H1 (cell line): Measurements from ENCODE around the gene MYO16. TPM values are rescaled to one million over a fixed set of nuclear protein-coding genes. Genes with fewer than 3 reads are reported as not detected.
"Not testable (repeated sequence)": the region's sequence is repeated elsewhere in the genome, so short reads cannot be mapped to it uniquely, and the experiment has no call there.

Experiments used
- CTCF ChIA-PET: fragments of 300-600 bp; sonication (Branson Sonifier 250); formaldehyde crosslinking; loops from one replicate; lab custom pipeline; 2021; ENCODE audit not compliant: partially characterized antibody; lab: Charles Lee
- POLR2A ChIA-PET: fragments of 300-600 bp; sonication (Branson Sonifier 250); formaldehyde crosslinking; loops from one replicate; lab custom pipeline; 2021; ENCODE audit warnings: inconsistent platforms; ENCODE audit not compliant: partially characterized antibody; lab: Charles Lee
- DNase-seq, 2 experiments: peaks; one replicate each; pipeline versions ENCODE4 v3.0.0 to v3.0.0-alpha.2; 2010 to 2022; ENCODE audit warnings: low spot score in 2 of 2, low read depth in 1 of 2, mixed read lengths in 1 of 2
- FAIRE-seq: peaks from 2 replicates; lab custom pipeline; 2011; peaks lifted over from hg19 to GRCh38; lab: Jason Lieb, UNC
- H2AFZ ChIP-seq: 2 replicates; pipeline ENCODE4 v1.8.1; 2012; ENCODE audit warnings: low read length, inconsistent platforms
- H2AK5ac ChIP-seq: 2 replicates; pipeline ENCODE4 v1.6.1; 2013; ENCODE audit warnings: low read depth, low read length
- H2BK120ac ChIP-seq: replicated peaks from 2 replicates; pipeline ENCODE3; 2013; ENCODE audit warnings: low read depth, low read length, inconsistent platforms
- H2BK12ac ChIP-seq: 2 replicates; pipeline ENCODE4 v1.6.1; 2013; ENCODE audit warnings: low read depth, low read length
- H2BK15ac ChIP-seq: 2 replicates; pipeline ENCODE4 v1.6.1; 2013; ENCODE audit warnings: low read length
- H2BK20ac ChIP-seq: 2 replicates; pipeline ENCODE4 v1.6.1; 2013; ENCODE audit warnings: low read length
- H2BK5ac ChIP-seq: 2 replicates; pipeline ENCODE4 v1.6.1; 2013; ENCODE audit warnings: low read depth, low read length
- H3K14ac ChIP-seq: 2 replicates; pipeline ENCODE4 v1.6.1; 2013; ENCODE audit warnings: inconsistent platforms; ENCODE audit not compliant: insufficient read length
- H3K18ac ChIP-seq: 2 replicates; pipeline ENCODE4 v1.6.1; 2013; ENCODE audit warnings: low read length; ENCODE audit errors: extremely low read depth
- H3K23ac ChIP-seq: 2 replicates; pipeline ENCODE4 v1.6.1; 2013; ENCODE audit warnings: inconsistent platforms; ENCODE audit not compliant: insufficient read length
- H3K23me2 ChIP-seq: 2 replicates; pipeline ENCODE4 v1.6.1; 2013; ENCODE audit warnings: low read depth, low read length
- H3K27ac ChIP-seq: 2 replicates; pipeline ENCODE4 v1.6.1; 2011; ENCODE audit warnings: low read depth, low read length, inconsistent platforms
- H3K27me3 ChIP-seq, 4 experiments: replicated peaks in 1 of 4; 1 replicate in 1 of 4; 2 replicates in 3 of 4; pipeline versions ENCODE4 v1.6.1 to v1.8.1; 2011 to 2013; ENCODE audit warnings: low read length in 3 of 4, mild to moderate bottlenecking in 3 of 4, inconsistent platforms in 2 of 4, mixed read lengths in 2 of 4, moderate library complexity in 1 of 4; ENCODE audit not compliant: control insufficient read depth in 3 of 4, insufficient read depth in 3 of 4; ENCODE audit errors: extremely low read depth in 1 of 4
- H3K36me3 ChIP-seq, 4 experiments: 2 replicates each; pipeline versions ENCODE4 v1.6.1 to v1.8.1; 2011 to 2013; ENCODE audit warnings: mild to moderate bottlenecking in 4 of 4, low read length in 3 of 4, moderate library complexity in 2 of 4, control low read depth in 1 of 4, inconsistent platforms in 1 of 4; ENCODE audit not compliant: insufficient read depth in 4 of 4, control insufficient read depth in 2 of 4
- H3K4ac ChIP-seq: replicated peaks from 2 replicates; pipeline ENCODE3; 2013; ENCODE audit warnings: low read length, low read depth, mixed read lengths, inconsistent platforms; ENCODE audit not compliant: insufficient read length
- H3K4me1 ChIP-seq, 4 experiments: replicated peaks in 1 of 4; 1 replicate in 1 of 4; 2 replicates in 3 of 4; pipeline versions ENCODE4 v1.6.1 to v1.8.1; 2011 to 2013; ENCODE audit warnings: low read length in 3 of 4, inconsistent platforms in 2 of 4, mixed read lengths in 1 of 4; ENCODE audit not compliant: insufficient read depth in 4 of 4, control insufficient read depth in 3 of 4
- H3K4me2 ChIP-seq, 2 experiments: 2 replicates each; pipeline versions ENCODE4 v1.6.1 to v1.8.1; 2011 to 2013; ENCODE audit warnings: low read depth in 2 of 2, low read length in 2 of 2, control low read depth in 1 of 2, inconsistent platforms in 1 of 2, mild to moderate bottlenecking in 1 of 2; ENCODE audit not compliant: insufficient read depth in 1 of 2
- H3K4me3 ChIP-seq, 4 experiments: fragments of 200-600, 300-600 bp in 1 of 4; sonication (generic), shearing (Covaris generic), sonication (Bioruptor Twin) in 1 of 4; 2 replicates each; pipeline versions ENCODE4 v1.5.1 to v1.8.1; 2011 to 2016; ENCODE audit warnings: low read length in 4 of 4, low read depth in 3 of 4, control low read depth in 2 of 4, inconsistent platforms in 2 of 4, mild to moderate bottlenecking in 2 of 4, mixed read lengths in 1 of 4, moderate library complexity in 1 of 4; ENCODE audit not compliant: insufficient read depth in 2 of 4; ENCODE audit errors: extremely low read depth in 1 of 4
- H3K56ac ChIP-seq: replicated peaks from 2 replicates; pipeline ENCODE3; 2013; ENCODE audit warnings: low read depth, mild to moderate bottlenecking, mixed read lengths, low read length, inconsistent platforms; ENCODE audit not compliant: insufficient read length
- H3K79me1 ChIP-seq: 2 replicates; pipeline ENCODE4 v1.6.1; 2013; ENCODE audit warnings: low read depth, low read length, control low read depth
- H3K79me2 ChIP-seq, 2 experiments: 2 replicates each; pipeline versions ENCODE4 v1.6.1 to v1.8.1; 2012 to 2013; ENCODE audit warnings: low read length in 2 of 2, mild to moderate bottlenecking in 2 of 2, inconsistent platforms in 1 of 2; ENCODE audit not compliant: insufficient read depth in 2 of 2, control insufficient read depth in 1 of 2
- H3K9ac ChIP-seq, 4 experiments: replicated peaks in 1 of 4; 1 replicate in 1 of 4; 2 replicates in 3 of 4; pipeline versions ENCODE4 v1.6.1 to v1.8.1; 2011 to 2013; ENCODE audit warnings: low read depth in 3 of 4, low read length in 3 of 4, control low read depth in 2 of 4, mild to moderate bottlenecking in 2 of 4, moderate library complexity in 2 of 4, inconsistent platforms in 1 of 4; ENCODE audit errors: extremely low read depth in 1 of 4
- H3K9me3 ChIP-seq, 2 experiments: 2 replicates each; pipeline versions ENCODE4 v1.6.1 to v1.8.1; 2012 to 2013; ENCODE audit warnings: mild to moderate bottlenecking in 2 of 2, moderate library complexity in 2 of 2, control low read depth in 1 of 2, inconsistent platforms in 1 of 2, low read depth in 1 of 2, low read length in 1 of 2, mixed read lengths in 1 of 2; ENCODE audit not compliant: insufficient read depth in 2 of 2
- H4K20me1 ChIP-seq, 2 experiments: replicated peaks in 1 of 2; 2 replicates each; pipeline versions ENCODE3 to v1.8.1; 2011 to 2013; ENCODE audit warnings: inconsistent platforms in 2 of 2, low read length in 2 of 2, mild to moderate bottlenecking in 1 of 2; ENCODE audit not compliant: insufficient read depth in 2 of 2, control insufficient read depth in 1 of 2
- H4K5ac ChIP-seq: 2 replicates; pipeline ENCODE4 v1.6.1; 2013; ENCODE audit warnings: low read length, low read depth, mixed read lengths, inconsistent platforms; ENCODE audit not compliant: insufficient read length
- H4K8ac ChIP-seq: 2 replicates; pipeline ENCODE4 v1.8.0; 2013; ENCODE audit warnings: mild to moderate bottlenecking, moderate library complexity, low read length, inconsistent platforms; ENCODE audit not compliant: insufficient read depth; ENCODE audit errors: extremely low read depth
- H4K91ac ChIP-seq: replicated peaks from 2 replicates; pipeline ENCODE3; 2013; ENCODE audit warnings: low read length, mixed read lengths, inconsistent platforms; ENCODE audit not compliant: insufficient read length
- WGBS, 2 experiments: shearing (Covaris generic) in 1 of 2; methylation state at CpG; one replicate each; pipeline versions ENCODE4 v1.1.6 to v1.1.7; 2013 to 2015; ENCODE audit warnings: low lambda C conversion rate in 2 of 2, mixed read lengths in 2 of 2, inconsistent platforms in 1 of 2, low coverage in 1 of 2, missing lambda C conversion rate in 1 of 2; ENCODE audit not compliant: insufficient replicate concordance in 2 of 2, insufficient coverage in 1 of 2, insufficient read length in 1 of 2; ENCODE audit errors: extremely low coverage in 1 of 2, missing lambda C conversion rate in 1 of 2; 5-methylcytosine and 5-hydroxymethylcytosine counted together
- polyA plus RNA-seq, 7 experiments: library from polyadenylated mRNA; depleted of rRNA in 3 of 7; stranded (reverse) in 5 of 7; unstranded in 2 of 7; fragments of >200 nt in 5 of 7; fragments of 200-250 nt in 2 of 7; gene quantifications; 1 replicate in 5 of 7; 2 replicates in 1 of 7; 4 replicates in 1 of 7; pipeline versions ENCODE4 v1.2.1 to v1.2.3, GENCODE V29; 2011 to 2013; ENCODE audit warnings: missing spikeins in 2 of 7, mixed read lengths in 2 of 7
- total RNA-seq: library from RNA; stranded (reverse); fragmentation: NEBNext Ultra II Directional; extraction: Animal tissue kit (Norgen Biotek cat#: 25700); gene quantifications from 2 replicates; pipeline ENCODE4 v1.2.1, GENCODE V29; 2021

The MYO16 gene
- total and polyA plus RNA-seq, 2 of the 8 experiments (the other 6 are each of a cell fraction or from before 2014, with no cell fraction given): 0.02 to 0.22 TPM

- POLR2A ChIA-PET, H2BK12ac ChIP-seq, H3K23ac ChIP-seq, DNase-seq, H2AK5ac ChIP-seq, FAIRE-seq, H3K4me2 ChIP-seq, H3K4me1 ChIP-seq, H4K91ac ChIP-seq, H3K18ac ChIP-seq, H3K9ac ChIP-seq, H3K36me3 ChIP-seq, H4K20me1 ChIP-seq, H3K23me2 ChIP-seq, H3K79me2 ChIP-seq, H4K5ac ChIP-seq, H2AFZ ChIP-seq, H3K9me3 ChIP-seq, CTCF ChIA-PET, H3K27me3 ChIP-seq, H3K14ac ChIP-seq, H3K4me3 ChIP-seq, H3K27ac ChIP-seq, H3K56ac ChIP-seq, H2BK5ac ChIP-seq, H2BK20ac ChIP-seq, H3K79me1 ChIP-seq, H2BK15ac ChIP-seq, H3K4ac ChIP-seq, H2BK120ac ChIP-seq, H4K8ac ChIP-seq: not testable (repeated sequence)
- 84% methylated on average over 2 of the region's 2 CpGs; no CpG with 5 or more reads in 1 of the 2 experiments for WGBS, 2 experiments
Observed at GRCh38 chr13:109217510-109217909, 588.1 kb downstream of the MYO16 start.
